GM13976 (cell line): ENCODE data around the gene AP1G2.

Experiments
- DNase-seq: peaks from one replicate; pipeline ENCODE4 v3.0.0; 2012; ENCODE audit warnings: low spot score
- in situ Hi-C: fragments of 300-500 bp; cut with MboI; formaldehyde crosslinking; loops from one replicate; pipeline ENCODE4 v1.12.0; 2022; ENCODE audit warnings: low sequenced_read_pairs, mixed read lengths, inconsistent platforms; ENCODE audit not compliant: unreplicated experiment
- TF ChIP-seq, protein P1 (sequence below): IDR thresholded peaks from 2 replicates; pipeline ENCODE4 v1.5.1; 2012; ENCODE audit warnings: borderline replicate concordance, mild to moderate bottlenecking; ENCODE audit not compliant: insufficient read depth; ENCODE audit errors: extremely low read depth, missing control alignments, control extremely low read depth

The AP1G2 gene

DNA sequence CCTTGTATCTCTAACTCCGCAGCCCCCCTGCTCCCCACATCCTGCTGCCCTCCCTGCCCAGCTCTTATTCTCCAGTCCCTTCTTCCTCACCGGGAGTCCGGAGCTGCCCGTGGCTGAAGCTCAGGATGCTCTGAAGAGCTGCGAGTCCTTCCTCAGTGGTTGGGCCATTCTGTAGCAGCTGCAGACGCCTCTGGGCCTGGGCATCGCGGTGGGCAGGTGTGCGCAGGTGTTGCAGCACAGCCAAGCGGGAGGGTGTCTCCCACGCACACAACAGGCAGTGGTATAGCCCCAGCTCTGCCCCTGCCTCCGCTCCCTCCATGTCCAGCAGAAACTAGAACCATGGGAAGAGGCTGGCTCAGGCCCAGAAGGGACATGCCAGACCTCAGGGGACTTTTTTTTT, 36.2 kb downstream of the AP1G2 start:
- TF ChIP-seq, protein P1, sequence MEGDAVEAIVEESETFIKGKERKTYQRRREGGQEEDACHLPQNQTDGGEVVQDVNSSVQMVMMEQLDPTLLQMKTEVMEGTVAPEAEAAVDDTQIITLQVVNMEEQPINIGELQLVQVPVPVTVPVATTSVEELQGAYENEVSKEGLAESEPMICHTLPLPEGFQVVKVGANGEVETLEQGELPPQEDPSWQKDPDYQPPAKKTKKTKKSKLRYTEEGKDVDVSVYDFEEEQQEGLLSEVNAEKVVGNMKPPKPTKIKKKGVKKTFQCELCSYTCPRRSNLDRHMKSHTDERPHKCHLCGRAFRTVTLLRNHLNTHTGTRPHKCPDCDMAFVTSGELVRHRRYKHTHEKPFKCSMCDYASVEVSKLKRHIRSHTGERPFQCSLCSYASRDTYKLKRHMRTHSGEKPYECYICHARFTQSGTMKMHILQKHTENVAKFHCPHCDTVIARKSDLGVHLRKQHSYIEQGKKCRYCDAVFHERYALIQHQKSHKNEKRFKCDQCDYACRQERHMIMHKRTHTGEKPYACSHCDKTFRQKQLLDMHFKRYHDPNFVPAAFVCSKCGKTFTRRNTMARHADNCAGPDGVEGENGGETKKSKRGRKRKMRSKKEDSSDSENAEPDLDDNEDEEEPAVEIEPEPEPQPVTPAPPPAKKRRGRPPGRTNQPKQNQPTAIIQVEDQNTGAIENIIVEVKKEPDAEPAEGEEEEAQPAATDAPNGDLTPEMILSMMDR, result no peak
- DNase-seq, result no peak
- in situ Hi-C loops, result no loop called here

DNA sequence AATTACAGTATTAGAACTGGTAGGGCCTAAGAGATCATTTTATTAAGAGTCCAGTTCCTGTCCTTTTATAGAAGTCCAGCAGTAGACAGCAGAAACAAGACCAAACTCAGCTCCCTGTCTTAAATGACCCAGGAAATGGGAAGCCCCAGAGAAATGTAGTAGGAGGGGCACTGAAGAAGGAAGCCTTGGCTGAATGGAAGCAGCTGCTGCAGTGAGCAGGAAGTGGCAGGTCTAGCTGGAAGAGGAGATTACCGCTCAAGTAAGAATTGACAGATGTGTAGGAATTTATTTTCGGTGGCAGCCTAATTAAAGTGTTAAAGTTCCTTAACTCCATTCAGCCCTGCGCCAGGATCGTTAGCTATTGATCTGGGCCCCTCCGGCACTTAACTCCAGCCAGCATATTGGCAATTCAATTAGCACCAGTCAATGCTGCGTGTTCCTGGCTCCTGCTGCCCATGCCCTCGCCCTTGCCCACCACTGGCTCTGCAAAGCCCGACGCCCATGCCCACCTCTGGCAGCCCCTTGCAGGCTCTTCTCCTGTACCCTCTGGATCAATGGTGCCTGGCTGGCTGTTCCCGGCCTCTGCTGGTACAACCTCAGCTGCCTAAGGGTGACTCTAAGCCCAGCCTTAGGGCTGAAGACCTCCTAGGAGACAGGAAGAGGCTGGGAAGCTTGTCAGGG, 37.1 kb downstream of the AP1G2 start:
- TF ChIP-seq, protein P1, result no peak
- DNase-seq, result no peak
- in situ Hi-C loops, result no loop called here

DNA sequence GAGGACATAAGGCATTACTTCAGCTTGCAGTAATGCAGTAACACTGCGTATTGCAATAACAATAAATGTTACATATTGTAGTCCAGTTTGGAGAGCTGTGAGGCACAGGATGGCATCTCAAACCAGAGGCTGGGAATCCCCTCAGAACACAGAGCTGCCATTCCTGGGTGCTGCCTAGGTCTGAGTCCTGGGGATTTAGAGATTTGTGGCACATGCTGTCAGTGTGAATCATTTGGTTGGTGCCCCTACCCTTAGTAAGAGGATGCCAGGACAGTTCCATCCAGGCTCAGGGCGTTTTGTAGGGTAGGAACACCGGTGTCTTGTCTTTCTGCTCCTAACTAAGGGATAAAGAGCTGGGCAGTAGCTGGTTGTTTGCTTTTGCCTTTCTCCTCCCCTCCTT, 38.6 kb downstream of the AP1G2 start:
- TF ChIP-seq, protein P1, result no peak
- no peak for DNase-seq
- in situ Hi-C loops, result no loop called here

DNA sequence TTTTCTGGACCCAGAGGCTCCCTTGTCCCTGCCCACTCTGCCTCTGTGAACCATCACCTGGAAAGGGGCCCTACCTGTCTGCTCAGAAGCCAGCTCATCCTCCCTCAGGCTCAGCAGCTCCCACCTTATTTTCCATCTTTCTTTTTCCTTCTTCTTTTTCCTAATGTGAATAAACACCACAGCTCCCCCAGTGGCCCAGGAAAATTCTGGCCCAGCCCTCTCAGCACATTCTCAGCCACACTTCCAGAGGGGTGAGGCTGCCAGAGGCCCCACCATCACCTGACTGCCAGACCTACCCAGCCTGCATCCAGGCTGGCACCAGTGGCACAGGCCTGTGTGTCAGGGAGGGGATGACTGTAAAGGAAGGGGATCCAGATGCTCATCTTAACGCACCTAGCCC, 39.0 kb downstream of the AP1G2 start:
- in situ Hi-C loops, result no loop called here
- DNase-seq, result no peak
- TF ChIP-seq, protein P1, result no peak

DNA sequence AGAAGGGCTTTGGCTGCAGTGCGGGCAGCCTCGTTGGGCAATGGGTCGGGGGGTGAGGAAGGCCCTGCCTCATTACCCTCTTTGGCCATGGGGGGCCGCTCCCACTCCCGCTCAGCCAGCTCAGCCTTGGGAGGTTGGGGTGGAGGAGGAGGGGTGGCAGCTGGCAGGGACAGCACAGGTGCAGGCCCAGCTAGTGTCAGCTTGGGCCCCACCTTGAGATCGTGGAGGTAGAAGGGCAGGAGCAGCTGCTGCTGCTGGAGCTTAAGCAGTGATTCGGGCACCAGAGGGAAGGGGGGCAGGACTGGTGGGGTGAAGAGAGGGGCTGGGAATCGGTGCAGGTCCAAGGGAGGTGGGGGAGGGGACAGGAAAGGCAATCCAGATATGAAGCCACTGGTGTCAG, 42.0 kb downstream of the AP1G2 start:
- in situ Hi-C loops, result no loop called here
- DNase-seq, result no peak
- TF ChIP-seq, protein P1, result no peak

DNA sequence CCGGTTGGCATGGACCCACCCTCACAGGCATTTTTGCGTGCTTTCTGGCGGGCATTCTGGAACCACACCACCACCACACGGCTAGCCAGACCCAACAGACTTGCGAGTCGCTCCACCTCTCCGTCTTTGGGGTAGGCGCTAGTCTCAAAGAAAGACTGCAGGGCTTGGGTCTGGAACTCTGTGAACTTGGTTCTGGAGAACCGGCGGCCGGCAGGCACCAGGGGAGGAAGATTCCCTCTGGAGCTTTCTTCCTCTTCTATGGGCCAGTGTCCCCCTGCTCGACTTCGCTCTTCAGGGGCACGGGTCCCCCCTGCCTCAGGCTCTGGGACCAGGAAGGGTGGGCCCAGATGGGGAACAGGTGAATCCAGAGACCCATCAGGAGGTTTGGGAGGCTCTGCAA, 42.6 kb downstream of the AP1G2 start:
- DNase-seq, result no peak
- in situ Hi-C loops, result no loop called here
- TF ChIP-seq, protein P1, result no peak
